HEK293T (cell line): ENCODE data around the gene FSIP1.

ENCODE experiments used
- CTCF ChIA-PET: fragments of 350-600 bp; formaldehyde crosslinking; extraction: SDS; loops from one replicate; lab custom pipeline; 2021; ENCODE audit warnings: antibody characterized with exemption, inconsistent platforms; lab: Yijun Ruan, JAX
- POLR2A ChIA-PET: fragments of 350-600 bp; formaldehyde crosslinking; extraction: SDS; loops from one replicate; lab custom pipeline; 2020; ENCODE audit warnings: antibody characterized with exemption, inconsistent platforms; lab: Yijun Ruan, JAX
- DNase-seq: peaks from one replicate; pipeline ENCODE4 v3.0.0; 2012; ENCODE audit warnings: mixed read lengths; ENCODE audit errors: extremely low spot score
- ARNT ChIP-seq: fragments of 450-650 bp; IDR thresholded peaks from 2 replicates; pipeline ENCODE4 v1.6.1; 2017; ENCODE audit warnings: mild to moderate bottlenecking
- BHLHE40 ChIP-seq: fragments of 450-650 bp; IDR thresholded peaks from 2 replicates; pipeline ENCODE4 v1.6.1; 2016; ENCODE audit warnings: mild to moderate bottlenecking, moderate library complexity, borderline replicate concordance
- CTBP1 ChIP-seq: fragments of 450-650 bp; IDR thresholded peaks from 2 replicates; pipeline ENCODE4 v1.6.1; 2016; ENCODE audit warnings: borderline replicate concordance
- ELF4 ChIP-seq: fragments of 450-650 bp; IDR thresholded peaks from 2 replicates; pipeline ENCODE4 v1.6.1; 2017; ENCODE audit warnings: antibody characterized with exemption
- FOXA1 ChIP-seq: fragments of 450-650 bp; IDR thresholded peaks from 2 replicates; pipeline ENCODE4 v1.6.1; 2016; ENCODE audit warnings: mild to moderate bottlenecking
- FOXK2 ChIP-seq: fragments of 450-650 bp; IDR thresholded peaks from 2 replicates; pipeline ENCODE4 v1.6.1; 2016; ENCODE audit warnings: mild to moderate bottlenecking
- FOXM1 ChIP-seq: fragments of 450-650 bp; IDR thresholded peaks from 2 replicates; pipeline ENCODE4 v1.6.1; 2017; ENCODE audit warnings: mild to moderate bottlenecking, borderline replicate concordance
- HDGF ChIP-seq: fragments of 450-650 bp; IDR thresholded peaks from 2 replicates; pipeline ENCODE4 v1.6.1; 2017; ENCODE audit warnings: antibody characterized with exemption, borderline replicate concordance
- L3MBTL2 ChIP-seq: fragments of 450-650 bp; conservative IDR thresholded peaks from 2 replicates; pipeline ENCODE4 v1.6.1; 2016; ENCODE audit warnings: mild to moderate bottlenecking
- LEF1 ChIP-seq: fragments of 450-650 bp; IDR thresholded peaks from 2 replicates; pipeline ENCODE4 v1.6.1; 2017; ENCODE audit warnings: mild to moderate bottlenecking, borderline replicate concordance
- NFRKB ChIP-seq: fragments of 450-650 bp; IDR thresholded peaks from 2 replicates; pipeline ENCODE4 v1.6.1; 2016; ENCODE audit warnings: mild to moderate bottlenecking, moderate library complexity
- PKNOX1 ChIP-seq: fragments of 450-650 bp; IDR thresholded peaks from 2 replicates; pipeline ENCODE4 v1.6.1; 2016
- SP1 ChIP-seq: fragments of 450-650 bp; IDR thresholded peaks from 2 replicates; pipeline ENCODE4 v1.6.1; 2017
- SUZ12 ChIP-seq: fragments of 450-650 bp; IDR thresholded peaks from 2 replicates; pipeline ENCODE4 v1.6.1; 2016; ENCODE audit warnings: mild to moderate bottlenecking
- TARDBP ChIP-seq: fragments of 450-650 bp; IDR thresholded peaks from 2 replicates; pipeline ENCODE4 v1.6.1; 2016
- ZNF384 ChIP-seq: fragments of 450-650 bp; IDR thresholded peaks from 2 replicates; pipeline ENCODE4 v1.6.1; 2016

The FSIP1 gene

DNA sequence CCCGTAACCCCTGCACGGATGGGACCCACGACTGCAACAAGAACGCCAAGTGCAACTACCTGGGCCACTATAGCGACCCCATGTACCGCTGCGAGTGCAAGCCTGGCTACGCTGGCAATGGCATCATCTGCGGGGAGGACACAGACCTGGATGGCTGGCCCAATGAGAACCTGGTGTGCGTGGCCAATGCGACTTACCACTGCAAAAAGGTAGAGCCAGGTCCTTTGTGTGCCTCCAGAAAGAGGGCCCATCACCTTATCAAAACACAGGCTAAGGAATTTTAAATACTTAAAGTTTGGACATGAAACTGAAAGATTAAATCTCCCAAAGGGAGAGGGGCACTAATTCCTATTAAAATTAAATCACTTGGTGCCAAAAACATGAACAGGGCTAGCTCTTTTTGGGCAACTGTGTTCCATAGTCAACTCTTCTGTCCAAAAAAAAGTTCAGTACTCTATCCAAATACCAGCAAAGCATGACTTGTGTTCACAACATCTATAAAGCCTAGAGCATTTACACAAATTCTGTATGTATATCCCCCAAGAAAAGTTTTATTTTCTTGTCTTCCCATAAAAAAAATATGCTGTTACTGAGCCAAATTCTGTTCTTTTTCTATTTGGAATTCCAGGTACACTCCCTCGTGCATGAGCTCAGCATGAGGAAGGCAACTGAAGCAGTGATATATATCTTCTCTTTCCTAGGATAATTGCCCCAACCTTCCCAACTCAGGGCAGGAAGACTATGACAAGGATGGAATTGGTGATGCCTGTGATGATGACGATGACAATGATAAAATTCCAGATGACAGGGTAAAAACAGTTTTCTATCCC is 192.6 kb downstream of the FSIP1 start:
- no peak for DNase-seq
- ChIA-PET CTCF (no interaction called here), POLR2A (no interaction called here)
- TF ChIP-seq ELF4 (no peak), CTBP1 (no peak), SP1 (no peak), LEF1 (no peak), ARNT (no peak), BHLHE40 (no peak), L3MBTL2 (no peak), PKNOX1 (no peak), FOXA1 (no peak), SUZ12 (no peak), HDGF (no peak), ZNF384 (no peak)

DNA sequence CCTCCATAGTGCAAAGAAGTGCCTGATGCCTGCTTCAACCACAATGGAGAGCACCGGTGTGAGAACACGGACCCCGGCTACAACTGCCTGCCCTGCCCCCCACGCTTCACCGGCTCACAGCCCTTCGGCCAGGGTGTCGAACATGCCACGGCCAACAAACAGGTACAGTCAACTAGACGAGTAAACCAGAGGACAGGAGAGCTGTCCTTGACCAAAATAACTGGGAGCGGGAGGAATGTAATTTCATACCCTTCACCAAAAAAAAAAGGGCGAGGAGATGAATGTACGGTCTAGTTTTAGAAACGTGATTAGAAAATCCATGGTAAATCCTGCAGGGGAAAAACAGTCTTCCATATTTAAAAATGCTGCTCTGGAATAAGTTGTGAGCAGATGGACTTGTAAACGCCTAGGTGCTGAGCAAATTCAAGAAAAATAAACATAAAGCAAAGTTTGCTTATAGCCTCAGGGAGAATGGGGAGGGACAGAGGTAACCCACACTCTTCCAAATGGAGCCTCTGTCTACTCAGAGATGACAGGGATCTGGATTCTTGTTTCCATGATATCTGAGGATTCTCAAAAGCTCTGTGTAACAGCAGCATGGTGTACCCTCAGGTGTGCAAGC is 193.3 kb downstream of the FSIP1 start:
- no peak for TF ChIP-seq LEF1
- TF ChIP-seq ZNF384: no peak
- TF ChIP-seq TARDBP: no peak
- TF ChIP-seq NFRKB: no peak
- TF ChIP-seq ELF4: no peak
- TF ChIP-seq FOXA1: no peak
- no peak for TF ChIP-seq CTBP1
- TF ChIP-seq FOXK2: no peak
- no peak for TF ChIP-seq L3MBTL2
- no peak for TF ChIP-seq FOXM1
- no peak for TF ChIP-seq SUZ12
- no peak for TF ChIP-seq HDGF
- no peak for TF ChIP-seq PKNOX1
- no peak for TF ChIP-seq ARNT
- no peak for TF ChIP-seq BHLHE40
- no peak for TF ChIP-seq SP1
- ChIA-PET POLR2A (no interaction called here), CTCF (no interaction called here)
- no peak for DNase-seq

DNA sequence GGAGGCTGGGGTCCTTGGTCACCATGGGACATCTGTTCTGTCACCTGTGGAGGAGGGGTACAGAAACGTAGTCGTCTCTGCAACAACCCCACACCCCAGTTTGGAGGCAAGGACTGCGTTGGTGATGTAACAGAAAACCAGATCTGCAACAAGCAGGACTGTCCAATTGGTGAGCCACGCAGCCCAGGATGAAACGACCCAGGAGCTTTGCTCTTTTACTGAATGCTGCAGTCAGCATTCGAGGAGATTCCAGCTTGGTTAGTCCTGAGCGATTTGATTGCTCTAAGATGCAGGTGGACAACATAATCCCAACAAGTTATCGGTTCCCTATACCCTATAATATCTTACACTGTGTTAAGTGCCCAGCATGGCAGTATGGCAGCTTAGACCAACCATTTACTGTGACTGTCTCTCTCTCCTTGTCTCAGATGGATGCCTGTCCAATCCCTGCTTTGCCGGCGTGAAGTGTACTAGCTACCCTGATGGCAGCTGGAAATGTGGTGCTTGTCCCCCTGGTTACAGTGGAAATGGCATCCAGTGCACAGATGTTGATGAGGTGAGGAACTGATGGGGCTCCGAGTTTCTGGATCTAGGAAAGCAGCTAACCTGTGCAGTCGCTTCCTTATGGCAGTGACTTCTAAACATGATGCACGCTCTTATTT is 194.0 kb downstream of the FSIP1 start:
- no peak for DNase-seq
- ChIA-PET POLR2A (no interaction called here), CTCF (no interaction called here)
- TF ChIP-seq ARNT (no peak), L3MBTL2 (no peak), LEF1 (no peak)

GRCh38 chr15:39587731-39588530 is 194.7 kb downstream of the FSIP1 start:
- ChIA-PET POLR2A (no interaction called here), CTCF (no interaction called here)
- TF ChIP-seq FOXA1 (no peak), TARDBP (no peak)
- no peak for DNase-seq

DNA sequence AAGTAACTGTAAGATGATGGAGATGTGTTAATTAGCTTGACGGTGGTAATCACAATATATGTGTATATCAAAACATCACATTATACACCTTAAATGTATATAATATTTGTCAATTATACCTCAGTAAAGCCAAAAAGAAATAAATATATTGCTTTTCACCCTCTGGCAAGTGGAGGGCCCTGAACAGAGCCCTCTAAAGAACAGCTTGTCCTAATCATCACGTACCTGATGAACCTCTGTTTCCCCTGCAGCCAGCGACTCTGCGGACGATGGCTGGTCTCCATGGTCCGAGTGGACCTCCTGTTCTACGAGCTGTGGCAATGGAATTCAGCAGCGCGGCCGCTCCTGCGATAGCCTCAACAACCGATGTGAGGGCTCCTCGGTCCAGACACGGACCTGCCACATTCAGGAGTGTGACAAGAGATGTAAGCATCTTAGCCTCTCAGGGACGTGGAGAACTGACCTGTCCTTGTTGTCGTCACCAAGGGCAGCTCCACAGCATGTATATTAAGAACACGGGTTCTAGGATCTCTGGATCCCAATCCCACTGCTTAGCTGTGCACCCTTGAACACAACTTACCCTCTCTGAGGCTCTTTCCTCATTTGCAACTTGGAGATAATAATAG is 195.4 kb downstream of the FSIP1 start:
- TF ChIP-seq FOXM1 (no peak), L3MBTL2 (no peak), ARNT (no peak)
- no peak for DNase-seq
- ChIA-PET POLR2A (no interaction called here), CTCF (no interaction called here)

GRCh38 chr15:39586387-39587095 is 196.1 kb downstream of the FSIP1 start:
- CTCF ChIA-PET: no interaction called here
- no peak for TF ChIP-seq LEF1
- TF ChIP-seq PKNOX1: no peak
- no peak for TF ChIP-seq HDGF
- no peak for TF ChIP-seq CTBP1
- no peak for TF ChIP-seq NFRKB
- TF ChIP-seq FOXK2: no peak
- TF ChIP-seq L3MBTL2: no peak
- TF ChIP-seq SUZ12: no peak
- TF ChIP-seq ZNF384: no peak
- TF ChIP-seq FOXA1: no peak
- no peak for TF ChIP-seq FOXM1
- TF ChIP-seq TARDBP: no peak
- TF ChIP-seq ELF4: no peak
- TF ChIP-seq ARNT: no peak
- TF ChIP-seq BHLHE40: no peak
- no peak for TF ChIP-seq SP1
- POLR2A ChIA-PET: no interaction called here
- no peak for DNase-seq
